ENCODE data around the gene SLN.

Gene SLN

GRCh38 chr11:107719557-107720302 lies 7.9 kb upstream of the SLN start:
- DNase-seq: no peak

DNA sequence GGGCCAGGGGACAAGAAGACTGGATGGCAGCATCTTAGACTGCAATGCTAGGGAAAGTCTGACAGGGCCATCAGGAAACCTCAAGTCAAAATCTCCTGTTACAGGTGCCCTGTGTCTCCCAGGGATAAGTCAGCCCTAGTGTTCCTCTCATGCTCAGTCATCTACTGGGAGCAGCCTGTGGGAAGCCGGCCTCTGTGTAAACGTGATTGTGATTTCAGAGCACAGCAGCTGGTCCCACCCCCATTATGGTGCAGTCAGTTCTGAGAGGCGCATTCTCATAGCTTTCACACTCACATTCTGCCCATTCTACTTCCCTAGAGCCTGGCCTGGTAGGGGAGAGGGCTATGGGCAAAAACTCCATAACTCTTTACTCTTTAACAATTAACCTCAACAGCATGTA lies 7.2 kb upstream of the SLN start:
- no peak for DNase-seq

DNA sequence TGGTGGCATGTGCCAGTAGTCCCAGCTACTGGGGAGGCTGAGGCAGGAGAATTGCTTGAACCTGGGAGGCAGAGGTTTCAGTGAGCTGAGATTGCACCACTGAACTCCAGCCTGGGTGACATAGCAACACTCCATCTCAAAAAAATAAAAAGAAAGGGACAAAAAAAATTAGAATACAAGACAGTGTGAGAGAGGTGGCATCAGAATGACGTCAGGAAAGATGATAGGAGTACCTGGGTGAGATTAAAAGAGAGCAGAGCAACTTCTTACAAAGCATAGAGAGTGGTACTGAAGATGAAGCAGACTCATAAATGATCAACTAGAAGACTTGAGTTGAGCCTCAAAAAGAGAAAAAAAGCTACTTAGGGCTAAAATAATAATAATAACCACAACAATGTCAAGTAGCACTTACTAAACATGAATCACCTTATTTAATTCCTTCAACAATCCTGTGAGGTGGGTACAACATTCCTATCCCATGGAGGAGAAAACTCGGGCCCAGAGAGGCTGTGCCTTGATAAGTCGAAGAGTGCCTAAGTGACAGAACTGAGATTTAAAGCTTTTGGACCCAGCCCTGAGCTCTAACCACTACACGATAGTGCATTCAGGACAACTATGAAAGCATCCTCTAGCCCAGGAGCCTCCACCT lies 5.2 kb upstream of the SLN start:
- DNase-seq: no peak

DNA sequence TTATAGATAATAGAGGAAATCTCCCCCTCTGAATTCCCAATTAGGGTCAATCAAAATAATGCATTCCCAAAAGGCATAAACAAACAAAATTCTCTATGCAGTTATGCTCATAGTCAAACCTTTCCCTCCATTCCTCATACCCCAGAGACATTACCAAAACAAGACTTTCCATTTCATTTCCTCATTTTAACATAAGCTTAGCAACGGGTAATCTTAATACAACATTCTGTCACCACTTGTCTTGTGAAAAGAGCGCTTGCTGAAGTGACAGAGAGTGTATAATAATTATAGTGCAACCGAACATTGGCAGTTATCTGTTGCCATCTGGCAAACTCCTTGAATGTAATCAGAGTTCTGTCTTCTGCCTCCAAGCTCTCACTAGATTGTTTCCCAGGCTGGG lies 1.2 kb upstream of the SLN start:
- no peak for DNase-seq

DNA sequence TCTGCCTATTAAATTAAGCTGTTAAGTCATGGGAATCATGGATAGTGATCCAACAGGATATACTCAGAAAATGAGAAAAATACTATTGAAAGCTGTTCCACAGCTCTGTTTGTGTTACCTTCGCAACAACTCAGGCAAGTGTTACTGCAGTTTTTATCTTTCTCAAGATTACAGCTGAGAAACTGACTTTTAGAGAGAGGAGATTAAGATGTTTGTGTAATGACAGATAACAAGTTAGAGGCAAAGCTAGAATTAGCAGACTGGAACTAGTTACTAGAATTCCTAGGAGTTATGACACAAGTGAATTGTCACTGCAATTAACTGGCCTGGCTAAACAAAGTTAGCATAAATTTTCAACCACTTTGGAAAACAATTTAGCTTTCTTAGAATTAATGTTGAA lies 1.6 kb downstream of the SLN start:
- DNase-seq: no peak

DNA sequence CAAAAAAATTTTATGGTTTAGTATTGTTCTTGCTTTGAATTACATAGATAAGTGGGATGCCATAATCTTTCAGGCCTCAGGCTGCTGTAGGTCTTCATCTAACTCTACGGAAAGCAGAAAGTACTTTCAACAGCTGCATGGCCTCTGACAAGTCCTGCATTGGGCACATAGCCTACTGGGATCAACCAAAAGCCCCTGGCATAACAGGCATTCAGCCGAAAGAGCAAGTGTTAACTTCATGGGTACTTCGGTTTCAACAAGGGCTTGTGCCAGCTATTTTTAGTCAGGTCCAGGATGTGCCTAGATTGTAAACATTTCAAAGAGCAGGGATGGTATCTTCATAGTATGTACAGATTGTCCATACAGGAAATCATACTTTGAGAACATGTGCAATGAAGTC lies 3.1 kb downstream of the SLN start:
- DNase-seq: no peak

DNA sequence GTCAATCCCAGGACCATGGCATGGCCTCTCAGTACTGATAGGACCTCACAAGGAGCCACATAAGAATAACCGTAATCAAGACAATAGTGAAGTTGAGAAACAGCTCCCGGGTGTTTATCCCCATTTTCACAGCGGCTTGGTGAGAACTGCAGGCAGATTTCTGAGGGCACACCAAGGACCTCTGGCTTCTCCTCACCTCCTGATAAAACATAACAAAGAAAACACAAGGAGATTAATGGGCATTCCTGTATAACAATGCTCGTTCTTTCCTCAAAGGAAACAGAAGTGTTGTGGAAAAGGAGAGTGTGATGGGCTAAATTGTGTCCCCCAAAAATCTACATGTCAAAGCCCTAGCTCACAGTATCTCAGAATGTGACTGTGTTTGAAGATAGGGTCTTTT lies 4.0 kb downstream of the SLN start:
- DNase-seq: no peak

DNA sequence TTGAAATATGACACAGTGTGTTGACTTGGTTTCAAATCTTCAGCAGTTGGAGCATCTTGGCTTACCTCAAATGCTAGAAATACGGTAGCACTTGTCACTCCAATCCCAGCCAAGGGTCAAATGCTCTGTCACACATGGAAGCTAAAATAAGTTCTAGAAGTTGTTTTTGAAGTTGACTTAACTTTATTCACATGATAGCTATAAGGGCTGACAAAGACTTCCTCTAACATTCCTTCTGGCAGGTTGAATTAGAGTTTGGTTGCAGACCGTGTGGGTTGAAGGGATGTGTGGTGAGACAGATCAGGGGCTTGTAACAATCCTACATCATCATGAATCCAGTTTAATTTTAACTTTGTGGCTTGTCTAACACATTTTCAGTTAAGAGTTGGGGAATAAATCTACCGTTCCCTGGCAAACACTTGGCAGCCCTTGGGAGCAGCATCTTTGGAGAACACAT lies 4.6 kb downstream of the SLN start:
- no peak for DNase-seq

DNA sequence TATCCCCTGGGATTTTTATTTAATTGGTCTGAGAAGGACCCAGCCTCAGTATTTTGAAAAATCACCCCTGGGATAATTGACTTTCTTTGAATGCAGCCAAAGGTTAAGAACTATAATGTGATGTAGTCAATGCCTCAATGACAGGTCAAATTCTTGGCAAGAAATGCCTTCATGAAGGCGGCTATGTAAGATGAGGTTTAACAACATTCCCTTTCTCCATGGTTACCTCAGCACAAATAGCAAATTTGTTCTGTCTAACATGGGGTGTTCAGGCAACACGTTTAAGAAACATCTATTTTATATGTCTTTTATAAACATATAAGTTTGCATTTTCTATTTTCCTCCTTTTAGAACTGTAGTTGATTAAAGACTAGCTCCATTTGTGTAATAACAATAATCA lies 5.3 kb downstream of the SLN start:
- DNase-seq: no peak

DNA sequence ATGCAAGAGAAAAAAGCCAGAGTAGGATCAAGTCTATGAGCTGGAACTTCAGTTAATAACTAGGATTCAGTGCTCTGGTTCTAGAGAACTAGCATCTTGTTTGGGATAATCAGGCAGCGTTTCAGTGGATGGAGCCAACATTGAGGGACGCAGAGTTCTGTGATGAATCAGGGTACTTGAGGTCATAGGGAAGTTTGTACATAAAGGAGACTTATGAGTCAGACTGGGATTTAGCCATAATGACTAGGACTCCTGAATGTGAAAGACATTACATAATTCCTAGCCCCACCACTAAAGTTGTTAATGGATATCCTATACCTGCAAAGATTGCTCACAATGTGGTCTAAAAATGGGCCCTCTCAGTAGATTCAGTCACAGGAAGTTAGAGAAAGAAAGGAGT lies 6.8 kb downstream of the SLN start:
- DNase-seq: no peak

DNA sequence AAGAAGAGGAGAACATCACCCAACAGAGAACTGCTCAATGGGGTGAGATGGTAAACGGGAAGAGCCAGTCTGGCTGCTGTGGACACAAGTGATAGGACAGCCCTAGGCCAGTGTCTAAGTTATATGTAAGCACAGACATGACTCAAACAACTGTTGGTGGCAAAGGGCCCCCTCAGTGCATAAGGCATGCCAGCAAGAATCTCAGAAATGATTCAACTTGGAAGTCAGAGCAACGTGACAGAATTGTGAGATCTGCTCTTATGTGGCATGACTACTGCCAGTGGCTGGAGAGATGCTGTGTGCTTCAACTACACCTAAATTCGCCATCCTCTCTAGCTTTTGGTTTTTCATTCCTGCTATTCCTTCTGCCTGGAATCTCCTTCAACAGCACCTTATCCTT lies 7.4 kb downstream of the SLN start:
- no peak for DNase-seq

DNA sequence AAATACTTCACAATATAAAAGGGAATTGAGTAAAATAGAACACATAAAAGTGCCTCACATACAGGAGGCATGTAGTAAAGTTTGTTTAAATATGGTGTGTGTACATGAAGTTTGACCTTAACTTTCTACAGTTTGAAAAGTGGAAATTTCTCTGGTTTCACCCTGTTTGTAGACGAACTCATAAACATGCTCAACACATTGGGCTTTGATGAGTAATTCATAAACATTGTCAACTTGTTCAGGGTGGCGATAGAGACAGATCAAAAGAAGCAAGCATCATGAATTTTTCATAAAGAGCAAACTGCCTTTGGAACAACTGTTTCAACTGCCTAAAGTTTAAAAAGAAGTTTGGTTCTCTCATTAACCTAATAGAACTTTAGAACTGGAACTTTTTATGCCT lies 9.1 kb downstream of the SLN start:
- DNase-seq: no peak

GRCh38 chr11:107702109-107702660 lies 9.7 kb downstream of the SLN start:
- DNase-seq: no peak

- DNase-seq: no peak
These were observed 12.2 kb downstream of the SLN start for GRCh38 chr11:107699371-107700285.

DNA sequence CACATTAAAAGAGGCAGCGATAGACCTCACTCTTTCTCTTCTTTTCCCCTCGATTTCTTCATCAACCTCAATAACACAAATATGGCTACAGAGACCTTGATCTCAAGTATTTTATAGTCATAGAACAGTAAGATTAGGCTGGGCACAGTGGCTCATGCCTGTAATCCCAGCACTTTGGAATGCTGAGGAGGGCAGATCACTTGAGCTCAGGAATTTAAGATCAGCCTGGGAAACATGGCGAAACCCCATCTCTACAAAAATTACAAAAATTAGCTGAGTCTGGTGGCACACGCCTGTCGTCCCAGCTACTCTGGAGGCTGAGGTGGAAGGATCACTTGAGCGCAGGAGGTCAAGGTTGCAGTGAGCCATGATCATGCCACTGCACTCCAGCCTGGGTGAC lies 14.6 kb downstream of the SLN start:
- DNase-seq: no peak

- DNase-seq: no peak
These were observed 15.7 kb downstream of the SLN start for GRCh38 chr11:107696140-107696539.

DNA sequence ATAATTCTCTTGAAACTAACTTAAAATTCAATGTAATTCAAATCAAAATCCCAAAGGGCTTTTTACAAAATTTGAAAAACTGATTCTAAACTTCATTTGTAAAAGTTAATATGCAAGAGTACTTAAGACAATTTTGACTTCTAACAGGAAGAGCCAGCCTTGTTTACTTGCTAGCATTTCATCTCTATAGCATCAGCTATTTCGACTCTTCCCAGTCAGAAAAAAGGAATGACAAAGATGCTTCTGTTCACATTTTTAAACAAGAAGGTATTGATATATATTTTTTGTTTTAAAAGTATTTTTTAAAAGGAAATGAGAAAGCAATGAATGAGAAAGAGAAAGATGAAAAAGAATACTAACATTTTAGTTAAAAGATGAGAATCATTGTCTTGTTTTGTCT lies 16.4 kb downstream of the SLN start:
- DNase-seq: no peak

DNA sequence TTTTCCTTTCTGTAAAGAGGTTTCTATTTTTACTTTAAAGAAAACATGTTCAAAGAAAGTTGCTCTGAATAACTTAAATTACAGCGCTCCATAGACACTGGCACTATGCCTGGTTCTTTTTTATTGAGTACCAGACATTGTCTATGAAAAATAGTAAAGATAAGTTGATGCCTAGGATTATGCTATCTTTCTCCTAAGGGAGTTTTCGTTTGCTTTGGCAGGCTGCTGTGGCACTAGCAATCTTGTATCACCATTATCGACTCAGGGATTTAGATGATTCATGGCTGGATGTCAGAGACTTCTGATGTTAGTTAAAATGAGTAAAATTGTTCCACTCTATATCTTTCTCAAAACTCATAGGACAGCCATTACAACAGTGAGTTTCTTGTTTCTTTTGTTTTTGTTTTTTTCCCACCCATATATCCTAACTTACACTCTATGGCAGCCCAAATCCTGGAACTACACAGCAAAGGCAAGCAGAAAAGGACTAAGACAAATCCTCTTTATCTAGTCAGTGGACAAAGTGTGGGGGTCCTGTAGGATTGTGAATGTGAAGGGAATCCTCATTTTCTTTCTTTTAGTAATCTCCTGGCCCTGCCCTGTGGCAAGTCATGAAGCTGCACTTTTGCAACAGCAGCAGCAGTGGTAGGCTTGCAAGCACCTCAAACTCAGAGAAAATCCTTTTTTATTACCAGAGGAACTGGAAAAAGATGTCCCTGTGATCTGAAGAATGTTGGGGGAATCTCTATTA lies 20.7 kb downstream of the SLN start:
- no peak for DNase-seq

DNA sequence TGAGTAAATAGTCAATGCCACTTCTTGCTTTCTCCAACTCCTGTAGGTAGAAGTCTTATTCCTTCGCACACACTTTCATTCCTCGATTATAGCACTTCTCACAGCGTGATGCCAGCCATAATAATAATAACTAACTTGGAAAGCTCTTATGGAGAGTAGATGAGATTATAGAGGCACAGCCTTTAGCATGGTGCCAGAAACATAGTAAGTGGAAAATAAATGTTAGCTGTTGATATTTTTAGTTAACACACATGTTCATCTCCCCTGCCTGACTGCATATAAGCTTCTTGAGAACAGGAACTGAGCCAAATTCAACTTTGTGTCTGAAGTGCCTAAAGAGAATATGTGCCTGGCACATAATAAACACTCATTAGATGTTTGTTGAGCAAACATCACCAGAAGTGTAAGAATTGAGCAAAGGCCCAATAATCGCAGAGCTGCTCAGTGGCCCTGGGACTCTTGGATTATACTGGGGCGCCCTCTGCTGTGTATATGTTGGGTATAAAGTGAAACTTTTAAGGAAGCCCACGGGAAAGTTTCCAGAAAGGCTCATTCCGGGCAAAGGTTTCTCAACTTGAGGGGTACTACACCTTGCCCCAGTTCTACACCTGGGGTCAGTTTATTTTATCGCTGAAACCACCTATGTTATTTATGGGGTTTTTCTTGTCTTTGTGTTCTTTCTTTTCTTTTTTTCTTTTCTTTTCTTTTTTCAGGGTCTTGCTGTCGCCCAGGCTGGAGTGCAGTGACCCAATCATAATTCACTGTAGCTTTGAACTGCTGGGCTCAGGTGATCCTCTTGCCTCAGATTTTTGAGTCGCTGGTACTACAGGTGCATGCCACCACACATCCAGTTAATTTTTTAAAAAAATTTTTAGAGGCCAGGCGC lies 22.3 kb downstream of the SLN start:
- DNase-seq: peak; percentile 35

- DNase-seq: no peak
These were observed 23.4 kb downstream of the SLN start for GRCh38 chr11:107688322-107688918.

- no peak for DNase-seq
These were observed 28.0 kb downstream of the SLN start for GRCh38 chr11:107683807-107684206.

Data from right kidney (tissue), 1 donor.